GM08714 (cell line): ENCODE measurements around the gene PIGK.

Experiments used
- H3K4me3 ChIP-seq: fragments of 200-500 bp; sonication (Bioruptor generic); 2 replicates; pipeline ENCODE4 v1.5.1; 2014; ENCODE audit warnings: mild to moderate bottlenecking, low read length, inconsistent platforms
- ZNF274 ChIP-seq: IDR thresholded peaks from 2 replicates; pipeline ENCODE4 v1.6.1; 2012; ENCODE audit warnings: mild to moderate bottlenecking, low read depth, low read length

PIGK gene

DNA sequence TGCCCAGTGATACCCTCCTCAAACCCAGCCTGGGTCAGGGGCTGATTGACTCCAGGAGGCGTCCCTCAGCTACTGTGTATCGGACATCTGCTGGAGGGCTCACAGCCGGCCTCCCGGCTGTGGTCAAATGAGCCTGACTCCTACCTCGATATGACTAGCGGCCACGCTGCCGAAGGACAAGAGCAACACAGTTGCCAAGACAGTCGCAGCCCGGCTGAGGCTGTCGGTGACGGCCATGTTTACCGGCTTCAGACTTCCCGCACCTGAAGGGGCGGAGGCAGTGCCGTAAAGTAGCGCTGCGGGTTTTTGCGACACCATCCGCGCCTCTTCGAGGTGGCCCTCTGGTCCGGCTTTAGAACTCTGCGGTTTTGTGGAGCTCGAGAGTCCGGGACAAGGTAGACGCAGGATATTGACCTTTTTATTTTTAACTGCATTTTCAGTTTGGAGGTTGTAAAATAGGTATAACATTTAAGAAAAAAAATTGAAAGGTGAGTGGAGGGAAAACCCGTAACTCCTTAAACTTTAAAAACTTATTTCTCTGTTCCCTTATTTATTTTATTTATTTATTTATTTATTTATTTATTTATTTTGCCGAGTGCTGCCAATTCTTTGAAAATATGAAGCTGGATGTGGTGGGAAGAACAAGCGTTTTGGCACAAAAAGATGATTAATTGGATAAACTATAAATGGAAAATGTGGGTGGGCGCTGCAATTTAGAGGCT is at the start of gene PIGK:
PIGK (minus strand) TSS at position 265 of the 722 bp plus-strand sequence; CDS start at position 237, 28 bp downstream.
- H3K4me3 ChIP-seq: peak within 1 kb of the TSS; percentile 91
- TF ChIP-seq ZNF274: no peak

DNA sequence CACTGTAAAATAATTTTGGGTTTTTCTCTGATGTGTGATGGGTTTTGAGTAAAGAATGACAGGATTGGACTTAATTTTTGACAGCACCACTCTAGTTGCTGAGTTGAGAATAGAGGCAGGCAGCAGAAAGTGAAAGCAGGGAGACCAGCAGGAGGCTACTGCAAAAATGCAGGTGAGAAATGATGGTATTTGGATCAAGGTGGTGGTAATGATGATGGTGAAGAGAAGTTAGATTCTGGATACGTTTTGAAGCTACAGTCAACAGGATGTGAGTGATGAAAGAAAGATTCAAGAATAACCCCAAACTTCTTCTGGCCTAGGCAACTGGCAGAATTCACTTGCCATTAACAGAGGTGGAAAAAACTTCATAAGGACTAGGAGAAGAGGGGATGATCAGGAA is 47.8 kb upstream of the PIGK start:
- no peak overlapping the region for H3K4me3 ChIP-seq
- no peak for TF ChIP-seq ZNF274

DNA sequence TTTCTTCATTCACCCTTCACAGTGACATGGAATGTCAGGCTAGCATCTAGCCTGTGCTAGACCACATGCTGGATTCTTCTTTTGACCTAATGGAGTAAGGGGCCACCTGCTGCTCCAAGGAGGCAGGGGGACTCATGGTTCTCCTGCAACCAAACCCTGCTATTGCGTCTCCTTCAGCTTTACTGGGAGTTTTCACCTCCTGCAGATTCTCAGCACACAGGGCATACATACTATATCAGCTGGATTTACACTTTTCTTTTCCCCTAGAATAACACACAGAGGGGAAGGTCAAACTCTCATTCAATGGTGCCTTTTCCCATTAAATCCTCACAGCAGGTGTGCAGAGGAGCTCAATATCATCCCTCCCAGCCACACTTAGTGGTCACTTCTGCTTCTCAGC is 46.0 kb upstream of the PIGK start:
- TF ChIP-seq ZNF274: no peak
- H3K4me3 ChIP-seq: no peak overlapping the region

DNA sequence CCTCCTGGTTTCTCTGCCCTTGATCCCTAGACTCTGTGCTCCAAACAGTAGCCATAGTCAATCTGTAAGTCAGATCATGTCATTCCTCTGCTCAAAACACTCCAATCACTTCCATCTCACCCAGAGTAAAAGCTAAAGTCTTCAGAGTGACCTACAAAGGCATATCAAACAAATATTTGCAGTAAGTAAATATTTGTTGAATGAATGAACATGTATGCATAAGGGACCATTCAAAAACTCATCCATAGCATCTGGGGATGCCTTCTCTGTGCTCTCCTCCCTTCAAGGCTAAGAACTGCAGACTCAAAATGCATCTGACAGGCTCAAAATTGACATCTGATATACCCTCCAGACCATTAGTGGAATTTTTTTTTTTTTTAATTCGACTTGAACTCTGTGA is 44.5 kb upstream of the PIGK start:
- no peak for TF ChIP-seq ZNF274
- no peak overlapping the region for H3K4me3 ChIP-seq

DNA sequence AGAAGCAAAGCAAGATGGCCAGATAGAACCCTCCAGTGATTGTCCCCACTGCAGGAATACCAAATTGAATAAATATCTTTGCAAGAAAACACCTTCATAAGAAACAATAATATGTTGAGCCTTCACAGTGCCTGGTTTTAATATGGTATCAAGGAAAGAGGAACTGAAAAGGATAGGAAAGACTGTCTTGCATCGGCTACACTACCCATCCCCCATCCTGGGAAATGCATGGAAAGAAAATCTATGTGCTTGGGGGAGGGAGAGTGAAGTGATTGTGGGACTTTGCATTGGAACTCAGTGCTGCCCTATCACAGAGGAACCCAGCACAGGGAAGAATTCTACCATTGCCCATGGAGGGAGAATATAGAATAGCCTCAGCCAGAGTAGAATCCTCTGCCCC is 34.0 kb upstream of the PIGK start:
- no peak for TF ChIP-seq ZNF274
- H3K4me3 ChIP-seq: no peak overlapping the region

DNA sequence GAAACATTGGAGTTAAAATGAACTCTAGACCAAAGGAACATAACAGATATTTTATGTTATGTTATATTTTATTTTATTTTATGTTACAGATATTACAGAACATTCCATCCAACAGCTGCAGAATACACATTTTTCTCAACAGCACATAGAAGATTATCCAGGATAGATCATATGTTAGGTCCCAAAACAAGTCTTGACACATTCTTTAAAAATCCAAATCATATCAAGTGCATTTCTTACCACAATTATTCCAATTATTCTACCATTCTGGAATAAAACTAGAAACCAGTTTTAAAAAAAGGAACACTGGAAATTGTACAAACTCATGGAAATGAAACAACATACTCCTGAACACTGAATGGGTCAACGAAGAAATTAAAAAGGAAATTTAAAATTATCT is 30.9 kb upstream of the PIGK start:
- no peak for TF ChIP-seq ZNF274

DNA sequence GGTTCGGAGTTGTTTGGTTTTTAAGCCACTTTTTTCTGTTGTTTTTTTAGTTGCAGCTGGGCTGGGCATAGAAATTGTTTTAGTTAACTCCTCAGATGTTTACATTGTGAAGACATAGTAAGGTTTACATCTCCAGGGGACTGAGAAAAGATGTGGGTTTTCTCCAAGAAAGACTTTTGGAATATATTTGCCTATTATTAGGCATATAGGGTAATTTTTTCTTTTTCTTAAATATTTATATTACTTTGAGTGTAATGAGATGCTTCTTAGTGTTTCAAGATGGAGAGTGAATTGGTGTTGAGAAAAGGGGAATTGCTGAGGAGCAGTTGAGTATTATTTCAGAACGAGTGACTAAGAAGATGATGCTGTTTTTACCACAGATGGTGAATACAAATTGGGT is 26.6 kb upstream of the PIGK start:
- TF ChIP-seq ZNF274: no peak

More for the DNA sequence above, 30.9 kb upstream of the PIGK start:
- no peak overlapping the region for H3K4me3 ChIP-seq

DNA sequence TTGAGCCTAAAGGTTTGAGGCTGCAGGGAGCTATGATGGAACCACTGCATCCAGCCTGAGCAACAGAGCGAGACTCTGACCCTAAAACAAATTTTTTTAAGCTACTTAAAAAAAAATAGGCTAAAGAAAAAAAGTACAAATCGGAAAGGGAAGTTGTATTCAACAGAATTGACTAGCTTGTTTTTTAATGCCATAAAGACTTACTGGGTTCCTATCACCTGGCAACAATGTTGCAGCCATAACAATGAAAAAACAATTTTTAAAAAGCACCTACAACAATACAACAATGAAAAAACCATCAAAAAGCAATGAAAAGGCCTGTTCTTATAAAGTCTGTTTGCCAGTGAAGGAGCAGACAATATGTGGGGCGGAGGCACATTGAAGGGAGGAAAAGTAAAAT is 20.1 kb upstream of the PIGK start:
- TF ChIP-seq ZNF274: no peak

More for the DNA sequence above, 26.6 kb upstream of the PIGK start:
- H3K4me3 ChIP-seq: no peak overlapping the region

DNA sequence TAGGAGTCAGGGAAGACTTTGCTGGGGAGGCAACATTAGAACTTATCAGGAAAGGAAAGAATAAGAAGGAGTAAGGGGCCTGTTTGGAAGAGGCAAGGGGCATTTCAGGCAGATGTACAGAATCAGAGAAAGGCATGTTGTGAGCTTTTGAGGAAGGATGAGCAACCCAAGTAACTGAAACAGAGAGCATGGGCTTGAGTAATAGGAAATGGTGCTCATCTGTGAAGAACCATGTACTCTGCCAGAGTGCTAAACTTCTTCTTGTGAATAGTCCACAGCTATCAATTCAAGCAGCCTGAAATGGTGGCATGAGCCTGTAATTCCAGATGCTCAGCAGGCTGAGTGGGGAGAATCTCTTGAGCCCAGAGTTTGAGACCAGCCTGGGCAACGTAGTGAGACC is 19.2 kb upstream of the PIGK start:
- no peak for TF ChIP-seq ZNF274
- H3K4me3 ChIP-seq: no peak overlapping the region

More for the DNA sequence above, 20.1 kb upstream of the PIGK start:
- H3K4me3 ChIP-seq: no peak overlapping the region

DNA sequence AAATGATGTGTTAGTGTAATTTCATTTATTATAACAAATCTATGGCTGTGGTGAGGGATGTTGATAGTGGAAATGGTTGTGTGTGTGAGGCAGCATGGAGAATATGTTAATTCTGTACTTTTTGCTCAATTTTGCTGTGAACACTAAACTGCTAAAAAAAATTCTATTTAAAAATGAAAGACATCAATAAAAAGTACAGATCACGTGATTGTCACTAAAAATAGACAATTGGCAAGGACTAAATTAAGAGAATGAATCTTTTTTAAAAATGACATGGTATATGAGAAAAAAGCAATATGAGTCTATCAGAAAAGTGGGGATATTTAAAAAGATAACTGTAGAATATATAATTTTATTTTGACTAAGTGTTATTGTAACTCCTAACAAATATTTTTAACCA is 15.7 kb upstream of the PIGK start:
- TF ChIP-seq ZNF274: no peak

DNA sequence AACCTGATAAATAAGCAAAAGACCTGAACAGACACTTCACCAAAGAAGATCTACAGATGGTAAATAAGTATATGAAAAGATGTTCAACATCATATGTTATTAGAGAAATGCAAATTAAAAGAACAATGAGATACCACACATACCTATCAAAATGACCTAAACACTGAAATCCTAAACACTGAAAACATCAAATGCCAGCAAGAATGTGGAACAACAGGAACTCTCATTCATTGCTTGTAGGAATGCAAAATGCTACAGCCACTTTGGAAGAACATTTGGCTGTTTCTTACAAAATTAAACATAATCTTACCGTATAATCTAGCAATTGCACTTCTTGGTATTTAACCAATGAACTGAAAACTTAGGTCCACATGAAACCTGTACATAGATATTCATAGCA is 14.9 kb upstream of the PIGK start:
- TF ChIP-seq ZNF274: no peak

More for the DNA sequence above, 15.7 kb upstream of the PIGK start:
- no peak overlapping the region for H3K4me3 ChIP-seq

DNA sequence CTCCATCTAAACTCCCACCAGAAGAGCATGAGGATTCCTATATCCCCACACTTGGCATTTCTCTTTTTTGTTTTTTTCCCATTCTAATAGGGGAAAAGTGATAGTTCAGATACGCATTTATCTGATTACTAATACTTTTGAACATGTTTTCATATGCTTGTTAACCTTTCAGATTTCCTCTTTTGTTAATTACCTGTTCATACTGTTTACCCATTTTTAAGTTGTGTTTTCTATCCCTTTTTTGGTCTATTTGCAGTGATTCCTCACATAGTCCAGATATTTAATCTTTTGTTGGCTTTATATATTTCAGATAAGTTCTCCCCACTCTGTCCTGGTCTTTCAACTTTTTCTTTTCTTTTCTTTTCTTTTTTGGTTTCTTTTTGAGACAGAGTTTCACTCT is 13.6 kb upstream of the PIGK start:
- no peak overlapping the region for H3K4me3 ChIP-seq
- no peak for TF ChIP-seq ZNF274

More for the DNA sequence above, 14.9 kb upstream of the PIGK start:
- H3K4me3 ChIP-seq: no peak overlapping the region

DNA sequence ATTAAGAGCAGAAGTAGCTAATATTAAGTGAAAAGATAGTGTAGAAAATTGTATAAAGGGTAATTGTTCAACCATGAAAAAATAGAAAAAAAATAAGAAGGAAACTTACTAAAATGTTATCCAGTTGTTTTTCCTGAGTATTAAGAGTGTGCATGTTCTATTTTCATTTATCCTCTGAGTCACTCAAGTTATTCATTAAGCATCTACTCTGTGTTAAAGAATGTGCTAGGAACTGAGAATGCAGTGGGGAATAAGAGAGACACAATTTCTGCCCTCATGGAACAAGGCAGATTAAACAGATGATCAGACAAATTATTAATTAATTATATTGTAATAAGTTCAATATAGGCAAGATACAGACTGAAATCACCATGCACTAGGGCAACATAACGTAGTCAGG is 10.8 kb upstream of the PIGK start:
- no peak for TF ChIP-seq ZNF274
- H3K4me3 ChIP-seq: no peak overlapping the region

DNA sequence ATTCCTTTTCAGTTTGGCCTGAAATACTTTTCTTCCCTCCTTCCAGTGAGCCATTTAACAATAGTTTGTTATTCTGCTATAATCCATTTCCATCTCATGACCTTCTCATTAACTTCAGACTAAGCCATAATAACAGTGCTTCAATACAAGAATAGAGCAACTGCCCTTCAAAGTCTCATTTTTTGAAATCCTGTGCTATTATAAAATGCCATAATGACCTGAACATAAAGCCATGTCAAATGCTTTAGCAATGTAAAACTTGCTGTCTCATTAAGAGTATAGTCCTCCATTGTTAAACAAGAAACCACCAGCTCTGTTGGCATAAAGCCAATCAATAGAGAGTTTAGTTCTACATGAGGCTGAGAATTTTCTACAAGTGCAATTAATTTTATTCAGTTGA is 9.6 kb upstream of the PIGK start:
- no peak for TF ChIP-seq ZNF274
- no peak overlapping the region for H3K4me3 ChIP-seq

DNA sequence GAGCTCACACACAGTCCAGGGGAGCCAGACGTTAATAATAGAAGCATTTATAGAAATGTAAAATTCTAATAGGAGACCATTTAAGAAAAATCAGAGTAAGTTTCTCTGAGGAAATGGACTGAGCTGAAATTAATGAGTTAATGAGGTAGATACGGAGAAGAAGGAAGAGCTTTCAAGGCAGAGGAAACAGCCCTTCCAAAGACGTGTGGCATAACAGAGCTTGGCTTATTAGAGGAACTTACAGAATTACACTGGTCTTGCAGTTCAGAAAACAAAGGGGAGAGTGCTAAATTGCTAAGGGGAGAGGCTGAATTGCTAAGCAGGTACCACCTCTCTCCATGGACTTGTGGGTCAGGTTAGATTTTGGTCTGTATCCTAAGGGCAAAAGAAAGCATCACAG is 8.2 kb upstream of the PIGK start:
- TF ChIP-seq ZNF274: no peak
- H3K4me3 ChIP-seq: no peak overlapping the region

DNA sequence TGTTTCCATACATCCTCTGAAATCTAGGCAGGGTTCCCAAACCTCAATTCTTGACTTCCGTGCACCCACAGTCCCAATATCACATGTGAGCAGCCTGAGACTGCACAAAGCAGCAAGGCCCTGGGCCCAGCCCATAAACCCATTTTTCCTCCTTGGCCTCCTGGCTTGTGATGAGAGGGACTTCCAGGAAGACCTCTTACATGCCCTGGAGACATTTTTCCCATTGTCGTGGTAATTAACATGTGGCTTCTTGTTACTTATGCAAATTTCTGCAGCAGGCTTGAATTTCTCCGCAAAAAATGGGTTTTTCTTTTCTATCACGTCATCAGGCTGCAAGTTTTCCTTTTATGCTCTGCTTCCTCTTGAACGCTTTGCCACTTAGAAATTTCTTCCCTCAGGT is 3.3 kb upstream of the PIGK start:
- no peak overlapping the region for H3K4me3 ChIP-seq
- no peak for TF ChIP-seq ZNF274
